Stimulated activated CD8-positive, alpha-beta memory T cell treated with anti-CD3 and anti-CD28 coated beads, Interleukin-12 subunit alpha, Interleukin-12 subunit beta, amount 100 ng/mL, for 4 hours (primary cell): ENCODE measurements around the gene EFHD1.
"Not testable (repeated sequence)": the region's sequence is repeated elsewhere in the genome, so short reads cannot be mapped to it uniquely, and the experiment has no call there.

Source experiments
- DNase-seq: peaks from one replicate; pipeline ENCODE4 v3.0.0-alpha.2; 2020; ENCODE audit warnings: low read depth

EFHD1 gene

GRCh38 chr2:232621186-232621585, 12.2 kb upstream of the EFHD1 start:
- DNase-seq = no peak

GRCh38 chr2:232622563-232622962, 10.8 kb upstream of the EFHD1 start:
- no peak for DNase-seq

- DNase-seq = no peak
Observed at GRCh38 chr2:232623768-232624765, 9.3 kb upstream of the EFHD1 start.

GRCh38 chr2:232626584-232626983, 6.8 kb upstream of the EFHD1 start:
- no peak for DNase-seq

- DNase-seq = no peak
Observed at GRCh38 chr2:232628466-232629128, 4.8 kb upstream of the EFHD1 start.

- no peak for DNase-seq
Observed at GRCh38 chr2:232629129-232629475, 4.3 kb upstream of the EFHD1 start.

- DNase-seq = no peak
Observed at GRCh38 chr2:232632229-232632903, 1.0 kb upstream of the EFHD1 start.

GRCh38 chr2:232632904-232633412, 446 bp upstream of the EFHD1 start:
- DNase-seq = no peak

GRCh38 chr2:232634206-232635150, 1.1 kb downstream of the EFHD1 start:
- no peak for DNase-seq

GRCh38 chr2:232635376-232635775, 2.0 kb downstream of the EFHD1 start:
- DNase-seq = not testable (repeated sequence)

GRCh38 chr2:232635820-232636219, 2.4 kb downstream of the EFHD1 start:
- DNase-seq = no peak

- DNase-seq = no peak
Observed at GRCh38 chr2:232636788-232637420, 3.5 kb downstream of the EFHD1 start.

- no peak for DNase-seq
Observed at GRCh38 chr2:232637866-232638583, 4.6 kb downstream of the EFHD1 start.

- no peak for DNase-seq
Observed at GRCh38 chr2:232641153-232641848, 7.9 kb downstream of the EFHD1 start.

- no peak for DNase-seq
Observed at GRCh38 chr2:232643147-232643425, 9.7 kb downstream of the EFHD1 start.

GRCh38 chr2:232643813-232644347, 10.5 kb downstream of the EFHD1 start:
- no peak for DNase-seq

GRCh38 chr2:232645061-232645460, 11.7 kb downstream of the EFHD1 start:
- DNase-seq = no peak

GRCh38 chr2:232646726-232647125, 13.3 kb downstream of the EFHD1 start:
- no peak for DNase-seq

GRCh38 chr2:232647261-232647660, 13.9 kb downstream of the EFHD1 start:
- no peak for DNase-seq

- DNase-seq = no peak
Observed at GRCh38 chr2:232649033-232649432, 15.6 kb downstream of the EFHD1 start.
